Neural cell (in vitro differentiated cells): ENCODE data around the gene PLET1. TPM values are rescaled to one million over a fixed set of nuclear protein-coding genes. Genes with fewer than 3 reads are reported as not detected.

Source experiments
- H2AFZ ChIP-seq: fragments of 200-600, 300-800 bp; sonication (generic), shearing (Covaris generic); 2 replicates; pipeline ENCODE4 v1.6.0; 2014; ENCODE audit warnings: low read depth, mild to moderate bottlenecking, antibody characterized with exemption, low read length, moderate library complexity
- H3F3A ChIP-seq: fragments of 200-600 bp; shearing (Covaris generic); 2 replicates; pipeline ENCODE4 v1.6.1; 2016; ENCODE audit warnings: mild to moderate bottlenecking, moderate library complexity, mixed read lengths, antibody characterized with exemption, low read length; ENCODE audit not compliant: insufficient read depth, poor library complexity, severe bottlenecking
- H3K27ac ChIP-seq: fragments of 200-600, 300-800 bp; sonication (generic), shearing (Covaris generic); 2 replicates; pipeline ENCODE4 v1.5.1; 2014; ENCODE audit warnings: mild to moderate bottlenecking, low read length, moderate library complexity
- H3K27me3 ChIP-seq: fragments of 300-800, 200-600 bp; sonication (generic), shearing (Covaris generic); 2 replicates; pipeline ENCODE4 v1.6.0; 2014; ENCODE audit warnings: mild to moderate bottlenecking, low read depth, low read length, moderate library complexity; ENCODE audit not compliant: insufficient read depth
- H3K36me3 ChIP-seq: fragments of 300-800, 200-600 bp; sonication (generic), shearing (Covaris generic); 2 replicates; pipeline ENCODE4 v1.5.1; 2014; ENCODE audit warnings: mild to moderate bottlenecking, antibody characterized with exemption, low read length, moderate library complexity; ENCODE audit not compliant: insufficient read depth
- H3K4me2 ChIP-seq: fragments of 300-800, 200-600 bp; sonication (generic), shearing (Covaris generic); 2 replicates; pipeline ENCODE4 v1.6.0; 2014; ENCODE audit warnings: mild to moderate bottlenecking, low read length
- H3K4me3 ChIP-seq: fragments of 300-800, 200-600 bp; sonication (generic), shearing (Covaris generic); 2 replicates; pipeline ENCODE4 v1.5.1; 2014; ENCODE audit warnings: mild to moderate bottlenecking, low read length, moderate library complexity
- H3K79me2 ChIP-seq: fragments of 200-600 bp; shearing (Covaris generic); replicated peaks from 2 replicates; pipeline ENCODE4 v1.6.0; 2014; ENCODE audit warnings: mild to moderate bottlenecking, low read length, moderate library complexity; ENCODE audit not compliant: insufficient read depth
- H3K9ac ChIP-seq: fragments of 300-800, 200-600 bp; sonication (generic), shearing (Covaris generic); 2 replicates; pipeline ENCODE4 v1.6.1; 2016; ENCODE audit warnings: mild to moderate bottlenecking, low read length, mixed read lengths
- H3K9me2 ChIP-seq: fragments of 200-600 bp; shearing (Covaris generic); 2 replicates; pipeline ENCODE4 v1.6.1; 2016; ENCODE audit warnings: mild to moderate bottlenecking, low read length, mixed read lengths; ENCODE audit not compliant: insufficient read depth
- H3K9me3 ChIP-seq: fragments of 200-600, 300-800 bp; sonication (generic), shearing (Covaris generic); 2 replicates; pipeline ENCODE4 v1.6.1; 2016; ENCODE audit warnings: mild to moderate bottlenecking, mixed run types, low read length, moderate library complexity, mixed read lengths
- H4K20me1 ChIP-seq: fragments of 200-600 bp; shearing (Covaris generic); 2 replicates; pipeline ENCODE4 v1.6.1; 2016; ENCODE audit warnings: mild to moderate bottlenecking, mixed run types; ENCODE audit not compliant: insufficient read depth
- EP300 ChIP-seq: fragments of 450-650 bp; conservative IDR thresholded peaks from 2 replicates; pipeline ENCODE4 v1.6.1; 2014; ENCODE audit warnings: antibody characterized with exemption, mild to moderate bottlenecking, moderate library complexity; ENCODE audit not compliant: poor library complexity, severe bottlenecking
- EZH2 ChIP-seq: fragments of 200-600, 300-800 bp; shearing (Covaris generic), sonication (generic); IDR thresholded peaks from 2 replicates; pipeline ENCODE4 v1.6.1; 2014; ENCODE audit warnings: antibody characterized with exemption, low read length, borderline replicate concordance, mild to moderate bottlenecking; ENCODE audit not compliant: insufficient read depth, poor library complexity, severe bottlenecking
- MXI1 ChIP-seq: fragments of 450-650 bp; conservative IDR thresholded peaks from 2 replicates; pipeline ENCODE4 v1.6.1; 2014; ENCODE audit warnings: antibody characterized with exemption, mild to moderate bottlenecking; ENCODE audit not compliant: poor library complexity, severe bottlenecking
- POLR2AphosphoS5 ChIP-seq: IDR thresholded peaks from 2 replicates; pipeline ENCODE4 v1.6.1; 2012
- RAD21 ChIP-seq: fragments of 450-650 bp; conservative IDR thresholded peaks from 2 replicates; pipeline ENCODE4 v1.6.1; 2014; ENCODE audit warnings: antibody characterized with exemption, mild to moderate bottlenecking, moderate library complexity
- SMC3 ChIP-seq: fragments of 450-650 bp; conservative IDR thresholded peaks from 2 replicates; pipeline ENCODE4 v1.6.1; 2014; ENCODE audit warnings: antibody characterized with exemption, mild to moderate bottlenecking, moderate library complexity; ENCODE audit not compliant: poor library complexity
- TAF1 ChIP-seq: IDR thresholded peaks from 2 replicates; pipeline ENCODE4 v1.6.1; 2012; ENCODE audit warnings: low read depth
- polyA plus RNA-seq: library from polyadenylated mRNA; depleted of rRNA; stranded (reverse); fragments of >200 nt; gene quantifications from 2 replicates; pipeline ENCODE4 v1.2.3, GENCODE V29; 2014
- TF ChIP-seq, protein P1 (sequence below): fragments of 450-650 bp; IDR thresholded peaks from 2 replicates; pipeline ENCODE4 v1.5.1; 2014; ENCODE audit warnings: antibody characterized with exemption, mild to moderate bottlenecking, moderate library complexity; ENCODE audit not compliant: poor library complexity, severe bottlenecking
- TF ChIP-seq, protein P2 (sequence below): IDR thresholded peaks from 2 replicates; pipeline ENCODE4 v1.6.1; 2012; ENCODE audit warnings: borderline replicate concordance

The PLET1 gene
- polyA plus RNA-seq, 1 donor from 2014 or later, result not detected

DNA sequence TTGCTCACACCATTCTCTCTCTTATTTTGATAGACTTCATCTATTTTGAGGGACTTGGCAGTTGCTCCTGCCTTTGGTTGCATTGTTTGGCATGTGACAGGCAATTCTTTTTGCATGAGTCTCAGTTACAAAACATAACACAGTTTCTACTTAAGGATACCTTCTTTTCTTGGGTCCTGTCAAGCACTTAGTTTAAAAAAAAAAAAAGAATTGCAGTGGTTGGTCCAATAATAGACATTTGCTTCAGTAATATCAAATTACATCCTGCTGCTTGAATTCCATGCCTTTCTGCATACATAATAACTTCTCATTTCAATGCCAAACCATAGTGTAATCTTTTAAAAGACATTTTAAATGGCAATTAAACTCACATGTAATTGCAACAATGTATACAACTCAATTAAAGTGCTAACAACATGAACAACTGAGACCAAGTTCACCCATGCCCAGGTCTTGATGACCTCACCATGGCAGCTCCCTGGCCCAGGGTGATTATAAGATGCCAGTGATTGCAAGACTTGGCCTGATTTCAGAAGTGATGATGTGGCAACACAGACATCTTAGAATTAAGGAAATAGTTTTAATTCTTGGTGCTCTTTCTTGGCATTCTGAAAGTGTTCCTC lies 32.2 kb upstream of the PLET1 start:
- Histone ChIP-seq H4K20me1 (no peaks in the 10 kb centered on the region), H3F3A (no peaks in the 10 kb centered on the region), H3K79me2 (no peaks in the 10 kb centered on the region), H3K9me3 (no peaks in the 10 kb centered on the region), H3K27me3 (no peaks in the 10 kb centered on the region), H3K4me2 (no peak overlapping the region), H3K4me3 (no peak overlapping the region), H3K36me3 (no peaks in the 10 kb centered on the region), H3K9ac (no peak overlapping the region), H2AFZ (no peak overlapping the region), H3K9me2 (no peaks in the 10 kb centered on the region), H3K27ac (no peak overlapping the region)
- TF ChIP-seq, protein P1, sequence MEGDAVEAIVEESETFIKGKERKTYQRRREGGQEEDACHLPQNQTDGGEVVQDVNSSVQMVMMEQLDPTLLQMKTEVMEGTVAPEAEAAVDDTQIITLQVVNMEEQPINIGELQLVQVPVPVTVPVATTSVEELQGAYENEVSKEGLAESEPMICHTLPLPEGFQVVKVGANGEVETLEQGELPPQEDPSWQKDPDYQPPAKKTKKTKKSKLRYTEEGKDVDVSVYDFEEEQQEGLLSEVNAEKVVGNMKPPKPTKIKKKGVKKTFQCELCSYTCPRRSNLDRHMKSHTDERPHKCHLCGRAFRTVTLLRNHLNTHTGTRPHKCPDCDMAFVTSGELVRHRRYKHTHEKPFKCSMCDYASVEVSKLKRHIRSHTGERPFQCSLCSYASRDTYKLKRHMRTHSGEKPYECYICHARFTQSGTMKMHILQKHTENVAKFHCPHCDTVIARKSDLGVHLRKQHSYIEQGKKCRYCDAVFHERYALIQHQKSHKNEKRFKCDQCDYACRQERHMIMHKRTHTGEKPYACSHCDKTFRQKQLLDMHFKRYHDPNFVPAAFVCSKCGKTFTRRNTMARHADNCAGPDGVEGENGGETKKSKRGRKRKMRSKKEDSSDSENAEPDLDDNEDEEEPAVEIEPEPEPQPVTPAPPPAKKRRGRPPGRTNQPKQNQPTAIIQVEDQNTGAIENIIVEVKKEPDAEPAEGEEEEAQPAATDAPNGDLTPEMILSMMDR, result no peak
- no peak for TF ChIP-seq TAF1
- no peak for TF ChIP-seq RAD21
- TF ChIP-seq MXI1, result no peak
- TF ChIP-seq POLR2AphosphoS5, result no peak
- TF ChIP-seq, protein P2, sequence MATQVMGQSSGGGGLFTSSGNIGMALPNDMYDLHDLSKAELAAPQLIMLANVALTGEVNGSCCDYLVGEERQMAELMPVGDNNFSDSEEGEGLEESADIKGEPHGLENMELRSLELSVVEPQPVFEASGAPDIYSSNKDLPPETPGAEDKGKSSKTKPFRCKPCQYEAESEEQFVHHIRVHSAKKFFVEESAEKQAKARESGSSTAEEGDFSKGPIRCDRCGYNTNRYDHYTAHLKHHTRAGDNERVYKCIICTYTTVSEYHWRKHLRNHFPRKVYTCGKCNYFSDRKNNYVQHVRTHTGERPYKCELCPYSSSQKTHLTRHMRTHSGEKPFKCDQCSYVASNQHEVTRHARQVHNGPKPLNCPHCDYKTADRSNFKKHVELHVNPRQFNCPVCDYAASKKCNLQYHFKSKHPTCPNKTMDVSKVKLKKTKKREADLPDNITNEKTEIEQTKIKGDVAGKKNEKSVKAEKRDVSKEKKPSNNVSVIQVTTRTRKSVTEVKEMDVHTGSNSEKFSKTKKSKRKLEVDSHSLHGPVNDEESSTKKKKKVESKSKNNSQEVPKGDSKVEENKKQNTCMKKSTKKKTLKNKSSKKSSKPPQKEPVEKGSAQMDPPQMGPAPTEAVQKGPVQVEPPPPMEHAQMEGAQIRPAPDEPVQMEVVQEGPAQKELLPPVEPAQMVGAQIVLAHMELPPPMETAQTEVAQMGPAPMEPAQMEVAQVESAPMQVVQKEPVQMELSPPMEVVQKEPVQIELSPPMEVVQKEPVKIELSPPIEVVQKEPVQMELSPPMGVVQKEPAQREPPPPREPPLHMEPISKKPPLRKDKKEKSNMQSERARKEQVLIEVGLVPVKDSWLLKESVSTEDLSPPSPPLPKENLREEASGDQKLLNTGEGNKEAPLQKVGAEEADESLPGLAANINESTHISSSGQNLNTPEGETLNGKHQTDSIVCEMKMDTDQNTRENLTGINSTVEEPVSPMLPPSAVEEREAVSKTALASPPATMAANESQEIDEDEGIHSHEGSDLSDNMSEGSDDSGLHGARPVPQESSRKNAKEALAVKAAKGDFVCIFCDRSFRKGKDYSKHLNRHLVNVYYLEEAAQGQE, result no peak
- no peak for TF ChIP-seq EZH2
- no peak for TF ChIP-seq SMC3
- no peak for TF ChIP-seq EP300

DNA sequence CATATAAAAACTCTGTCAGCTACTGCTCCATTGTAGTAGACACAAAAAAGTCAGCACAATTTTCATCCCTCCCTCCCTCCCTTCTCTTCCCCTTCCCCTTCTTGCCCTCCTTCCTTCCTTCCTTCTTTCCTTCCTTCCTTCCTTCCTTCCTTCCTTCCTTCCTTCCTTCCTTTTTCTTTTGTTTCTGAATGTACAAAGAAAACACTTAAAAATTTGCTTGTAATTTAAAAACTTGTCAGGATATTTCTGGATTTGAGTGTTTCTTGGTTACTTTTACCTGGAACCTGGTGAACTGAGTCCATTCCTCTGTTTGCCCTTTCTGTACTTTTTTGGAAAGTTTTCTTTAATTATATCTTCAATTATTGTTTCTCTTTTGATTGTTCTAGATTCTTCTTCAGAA lies 31.5 kb upstream of the PLET1 start:
- no peaks in the 10 kb centered on the region for H3K79me2 ChIP-seq
- no peaks in the 10 kb centered on the region for H3K27me3 ChIP-seq
- H2AFZ ChIP-seq, result no peak overlapping the region
- H3F3A ChIP-seq, result no peaks in the 10 kb centered on the region
- no peak overlapping the region for H3K27ac ChIP-seq
- H3K4me2 ChIP-seq, result no peak overlapping the region
- H3K9me2 ChIP-seq, result no peaks in the 10 kb centered on the region
- no peak for TF ChIP-seq TAF1
- no peak for TF ChIP-seq RAD21
- TF ChIP-seq, protein P2, result no peak
- no peak for TF ChIP-seq MXI1
- no peak for TF ChIP-seq SMC3
- TF ChIP-seq EZH2, result no peak
- TF ChIP-seq, protein P1, result no peak
- no peak for TF ChIP-seq EP300
- TF ChIP-seq POLR2AphosphoS5, result no peak
- no peaks in the 10 kb centered on the region for H3K9me3 ChIP-seq
- H3K4me3 ChIP-seq, result no peak overlapping the region
- H4K20me1 ChIP-seq, result no peaks in the 10 kb centered on the region
- H3K36me3 ChIP-seq, result no peaks in the 10 kb centered on the region
- no peak overlapping the region for H3K9ac ChIP-seq
